ENCODE measurements around the gene METTL15. TPM values are rescaled to one million over a fixed set of nuclear protein-coding genes. Genes with fewer than 3 reads are reported as not detected.
"Not testable (repeated sequence)": the region's sequence is repeated elsewhere in the genome, so short reads cannot be mapped to it uniquely, and the experiment has no call there.

METTL15 gene
- total and polyA plus RNA-seq, 2 donors (not counting 1 experiment from before 2014, with no cell fraction given), result 3.9 to 19.7 TPM

- Mint-ChIP-seq H3K9me3 (ENCODE audit: insufficient read depth) (peaks cover 8% of the 10 kb centered on the region), H3K27ac (no peak overlapping the region), H3K27me3 (no peaks in the 10 kb centered on the region), H3K4me3 (no peak overlapping the region), H3K4me1 (no peaks in the 10 kb centered on the region)
- no CpG with 5 or more reads among the region's 1 CpG for WGBS (ENCODE audit: insufficient coverage)
- no peak overlapping the region for H3K9ac ChIP-seq (ENCODE audit: low read length)
- H4K20me1 ChIP-seq (ENCODE audit: control insufficient read depth, insufficient read depth, low read length, poor library complexity, severe bottlenecking), result no peaks in the 10 kb centered on the region
- no peak for TF ChIP-seq EZH2 (IDR thresholded peaks at IDR 0.05; ENCODE audit: borderline replicate concordance, insufficient read depth, low read depth, low read length, poor library complexity, severe bottlenecking)
- no peak for TF ChIP-seq CTCF (IDR thresholded peaks at IDR 0.05)
- H3K79me2 ChIP-seq (ENCODE audit: control insufficient read depth, insufficient read depth, low read length), result no peaks in the 10 kb centered on the region
- no peaks in the 10 kb centered on the region for H3K27me3 ChIP-seq (replicated peaks in 1 of 4; ENCODE audit: control extremely low read depth in 1 of 4, control insufficient read depth in 3 of 4, insufficient read depth in 4 of 4, low read length in 3 of 4)
- H3K9me3 ChIP-seq (ENCODE audit: control extremely low read depth in 1 of 3, control insufficient read depth in 2 of 3, insufficient read depth in 1 of 3, low read length in 2 of 3), result peaks cover 0 to 3% (median 0%) of the 10 kb centered on the region in 3 donors
- no peak overlapping the region for H3K4me2 ChIP-seq (replicated peaks; ENCODE audit: low read depth, low read length, poor library complexity, severe bottlenecking)
- POLR2A ChIA-PET, result no interaction called here
- intact Hi-C loops (cut with micrococcal nuclease), result no loop called here
- no peaks in the 10 kb centered on the region for H3K4me1 ChIP-seq (ENCODE audit: control insufficient read depth in 2 of 2, insufficient read depth in 2 of 2, low read length in 2 of 2)
- no peak overlapping the region for H3K27ac ChIP-seq (ENCODE audit: low read length in 2 of 2)
- no peak overlapping the region for H3K4me3 ChIP-seq (ENCODE audit: control extremely low read depth in 1 of 5, extremely low read depth in 1 of 5, insufficient read depth in 1 of 5, low read depth in 2 of 5, low read length in 4 of 5)
- CTCF ChIA-PET, result no interaction called here
- no peak for DNase-seq
- H2AFZ ChIP-seq (ENCODE audit: insufficient read depth, low read depth, low read length, poor library complexity, severe bottlenecking), result no peak overlapping the region
- H3K36me3 ChIP-seq (replicated peaks in 1 of 2; ENCODE audit: control extremely low read depth in 1 of 2, control insufficient read depth in 1 of 2, extremely low read depth in 1 of 2, insufficient read depth in 2 of 2, low read length in 1 of 2), result no peaks in the 10 kb centered on the region
- ATAC-seq (ENCODE audit: low read depth), result no peak
Measured at GRCh38 chr11:28132548-28132947, 24.4 kb downstream of the METTL15 start.

GRCh38 chr11:28133146-28133545 is 25.0 kb downstream of the METTL15 start:
- H3K4me3 ChIP-seq (ENCODE audit: control extremely low read depth in 1 of 5, extremely low read depth in 1 of 5, insufficient read depth in 1 of 5, low read depth in 2 of 5, low read length in 4 of 5), result no peak overlapping the region
- Mint-ChIP-seq H3K27ac (no peak overlapping the region), H3K27me3 (no peaks in the 10 kb centered on the region), H3K9me3 (ENCODE audit: insufficient read depth) (peaks cover 8% of the 10 kb centered on the region), H3K4me1 (no peaks in the 10 kb centered on the region), H3K4me3 (no peak overlapping the region)
- no peak overlapping the region for H3K4me2 ChIP-seq (replicated peaks; ENCODE audit: low read depth, low read length, poor library complexity, severe bottlenecking)
- no peak overlapping the region for H3K9ac ChIP-seq (ENCODE audit: low read length)
- H2AFZ ChIP-seq (ENCODE audit: insufficient read depth, low read depth, low read length, poor library complexity, severe bottlenecking), result no peak overlapping the region
- DNase-seq (no peak), ATAC-seq (ENCODE audit: low read depth) (no peak)
- H3K27me3 ChIP-seq (replicated peaks in 1 of 4; ENCODE audit: control extremely low read depth in 1 of 4, control insufficient read depth in 3 of 4, insufficient read depth in 4 of 4, low read length in 3 of 4), result no peaks in the 10 kb centered on the region
- WGBS (ENCODE audit: insufficient coverage), result 100% methylated on average over 2 of the region's 3 CpGs
- H3K9me3 ChIP-seq (ENCODE audit: control extremely low read depth in 1 of 3, control insufficient read depth in 2 of 3, insufficient read depth in 1 of 3, low read length in 2 of 3), result peaks cover 0 to 4% (median under 1%) of the 10 kb centered on the region in 3 donors
- no peaks in the 10 kb centered on the region for H3K4me1 ChIP-seq (ENCODE audit: control insufficient read depth in 2 of 2, insufficient read depth in 2 of 2, low read length in 2 of 2)
- H3K27ac ChIP-seq (ENCODE audit: low read length in 2 of 2), result no peak overlapping the region
- POLR2A ChIA-PET, result no interaction called here
- intact Hi-C loops (cut with micrococcal nuclease), result no loop called here
- no peaks in the 10 kb centered on the region for H3K79me2 ChIP-seq (ENCODE audit: control insufficient read depth, insufficient read depth, low read length)
- TF ChIP-seq CTCF (IDR thresholded peaks at IDR 0.05) (no peak), EZH2 (IDR thresholded peaks at IDR 0.05; ENCODE audit: borderline replicate concordance, insufficient read depth, low read depth, low read length, poor library complexity, severe bottlenecking) (no peak)
- H3K36me3 ChIP-seq (replicated peaks in 1 of 2; ENCODE audit: control extremely low read depth in 1 of 2, control insufficient read depth in 1 of 2, extremely low read depth in 1 of 2, insufficient read depth in 2 of 2, low read length in 1 of 2), result no peaks in the 10 kb centered on the region
- CTCF ChIA-PET, result no interaction called here
- no peaks in the 10 kb centered on the region for H4K20me1 ChIP-seq (ENCODE audit: control insufficient read depth, insufficient read depth, low read length, poor library complexity, severe bottlenecking)

GRCh38 chr11:28136157-28136556 is 28.0 kb downstream of the METTL15 start:
- WGBS (ENCODE audit: insufficient coverage), result 100% methylated on average over 1 of the region's 4 CpGs
- H3K4me1 Mint-ChIP-seq; H3K4me3 Mint-ChIP-seq; H3K4me3 ChIP-seq (ENCODE audit: control extremely low read depth in 1 of 5, extremely low read depth in 1 of 5, insufficient read depth in 1 of 5, low read depth in 2 of 5, low read length in 4 of 5); H3K4me2 ChIP-seq (replicated peaks; ENCODE audit: low read depth, low read length, poor library complexity, severe bottlenecking); intact Hi-C loops (cut with micrococcal nuclease); H3K36me3 ChIP-seq (replicated peaks in 1 of 2; ENCODE audit: control extremely low read depth in 1 of 2, control insufficient read depth in 1 of 2, extremely low read depth in 1 of 2, insufficient read depth in 2 of 2, low read length in 1 of 2); H2AFZ ChIP-seq (ENCODE audit: insufficient read depth, low read depth, low read length, poor library complexity, severe bottlenecking); H3K9me3 Mint-ChIP-seq (ENCODE audit: insufficient read depth); CTCF ChIA-PET; H3K79me2 ChIP-seq (ENCODE audit: control insufficient read depth, insufficient read depth, low read length); H3K27ac ChIP-seq (ENCODE audit: low read length in 2 of 2); H4K20me1 ChIP-seq (ENCODE audit: control insufficient read depth, insufficient read depth, low read length, poor library complexity, severe bottlenecking); H3K27me3 ChIP-seq (replicated peaks in 1 of 4; ENCODE audit: control extremely low read depth in 1 of 4, control insufficient read depth in 3 of 4, insufficient read depth in 4 of 4, low read length in 3 of 4); H3K4me1 ChIP-seq (ENCODE audit: control insufficient read depth in 2 of 2, insufficient read depth in 2 of 2, low read length in 2 of 2); DNase-seq; POLR2A ChIA-PET; ATAC-seq (ENCODE audit: low read depth); H3K27me3 Mint-ChIP-seq; H3K9ac ChIP-seq (ENCODE audit: low read length); H3K27ac Mint-ChIP-seq: not testable (repeated sequence)
- H3K9me3 ChIP-seq (ENCODE audit: control extremely low read depth in 1 of 3, control insufficient read depth in 2 of 3, insufficient read depth in 1 of 3, low read length in 2 of 3), result peaks cover 11 to 20% (median 15%) of the 10 kb centered on the region in 3 donors
